ENCODE data around the gene CCN5.
"Not testable (repeated sequence)": the region's sequence is repeated elsewhere in the genome, so short reads cannot be mapped to it uniquely, and the experiment has no call there.

Gene CCN5

DNA sequence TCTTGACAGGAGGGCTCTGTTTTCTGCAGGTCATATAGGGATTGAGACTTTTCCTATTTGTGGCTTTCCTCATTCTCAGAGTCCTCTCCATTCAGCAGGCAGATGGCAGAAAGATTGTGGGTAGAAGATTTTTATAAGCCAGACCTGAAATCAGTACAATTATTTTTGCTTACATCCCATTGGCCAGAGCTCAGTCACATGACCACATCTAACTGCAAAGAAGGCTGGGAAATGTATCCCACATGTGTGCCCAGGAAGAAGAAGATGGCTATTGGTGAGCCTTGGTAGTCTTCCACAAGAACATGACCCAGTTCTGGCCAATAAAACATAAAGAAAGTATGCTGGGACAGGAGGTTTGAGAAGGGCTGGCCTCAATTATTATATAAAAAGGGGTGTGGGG lies 21.5 kb upstream of the CCN5 start:
- H3K27ac ChIP-seq: peak overlapping the region in 15 of 21 experiments; percentile 15 to 81 (median 69)
- H3K4me3 ChIP-seq: no peak overlapping the region

DNA sequence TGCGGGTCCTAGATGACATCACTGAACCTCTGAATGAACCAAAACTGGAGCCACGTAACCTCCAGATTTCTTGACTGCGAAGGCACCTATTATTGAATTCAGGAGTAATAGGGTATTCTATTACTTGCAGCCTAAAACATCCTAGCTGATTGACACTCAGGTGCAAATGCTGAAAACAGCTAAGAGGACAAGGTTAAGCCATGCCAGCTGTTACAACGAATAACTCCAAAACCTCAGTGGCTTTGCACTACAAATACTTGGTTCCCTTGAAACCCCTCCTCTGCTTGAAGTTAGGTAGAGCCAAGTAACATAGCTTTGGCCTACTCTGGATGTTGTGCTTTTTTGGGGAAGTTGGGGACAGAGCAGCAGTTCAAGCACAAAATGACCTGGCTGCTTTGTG lies 21.0 kb upstream of the CCN5 start:
- peak overlapping the region in 14 of 21 experiments; percentile 15 to 81 (median 55) for H3K27ac ChIP-seq
- no peak overlapping the region for H3K4me3 ChIP-seq

DNA sequence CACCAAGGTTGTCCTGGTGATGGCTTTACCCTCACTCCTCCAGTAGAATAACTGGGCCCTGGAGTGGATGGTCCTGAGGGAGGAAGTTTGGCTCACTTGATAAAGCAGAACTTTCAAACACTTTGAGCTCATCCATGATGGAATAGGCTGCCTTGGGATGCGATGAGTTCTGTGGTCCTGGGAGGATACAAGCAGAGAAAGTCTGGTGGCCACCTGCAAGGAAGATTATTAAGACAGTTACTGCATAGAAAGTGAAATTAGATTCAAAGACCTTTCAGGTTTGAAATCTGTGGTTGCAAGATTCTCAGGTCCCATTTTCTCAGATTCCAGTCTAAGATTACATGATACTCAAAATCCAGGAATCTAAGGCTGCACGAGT lies 19.9 kb upstream of the CCN5 start:
- Histone ChIP-seq H3K27ac (peak overlapping the region in 15 of 21 experiments; percentile 7 to 81 (median 51)), H3K4me3 (no peak overlapping the region)

- Histone ChIP-seq H3K27ac (peak overlapping the region in 16 of 21 experiments; percentile 7 to 81 (median 58)), H3K4me3 (no peak overlapping the region)
Measured at GRCh38 chr20:44695674-44696300, 19.4 kb upstream of the CCN5 start.

DNA sequence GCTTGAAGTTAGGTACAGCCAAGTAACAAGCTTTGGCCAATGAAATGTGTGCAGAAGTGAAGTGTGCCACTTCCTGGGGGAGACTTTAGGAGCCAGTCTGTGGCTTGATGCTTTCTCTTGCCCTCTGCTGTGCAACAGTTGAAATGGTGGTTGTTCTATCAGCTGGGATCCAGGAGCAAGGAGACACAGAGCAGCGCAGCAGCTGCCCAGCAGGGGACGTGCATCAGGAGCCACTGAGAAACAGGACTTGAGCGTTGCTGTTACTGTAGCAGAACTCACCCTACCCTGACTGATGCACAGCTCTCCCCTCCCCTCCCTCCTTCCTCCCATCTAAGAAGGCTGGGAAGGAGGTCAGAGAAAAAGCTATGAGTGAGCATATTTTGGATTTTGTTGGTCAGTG lies 18.9 kb upstream of the CCN5 start:
- H3K4me3 ChIP-seq: no peak overlapping the region
- H3K27ac ChIP-seq: peak overlapping the region in 15 of 21 experiments; percentile 22 to 81 (median 54)

DNA sequence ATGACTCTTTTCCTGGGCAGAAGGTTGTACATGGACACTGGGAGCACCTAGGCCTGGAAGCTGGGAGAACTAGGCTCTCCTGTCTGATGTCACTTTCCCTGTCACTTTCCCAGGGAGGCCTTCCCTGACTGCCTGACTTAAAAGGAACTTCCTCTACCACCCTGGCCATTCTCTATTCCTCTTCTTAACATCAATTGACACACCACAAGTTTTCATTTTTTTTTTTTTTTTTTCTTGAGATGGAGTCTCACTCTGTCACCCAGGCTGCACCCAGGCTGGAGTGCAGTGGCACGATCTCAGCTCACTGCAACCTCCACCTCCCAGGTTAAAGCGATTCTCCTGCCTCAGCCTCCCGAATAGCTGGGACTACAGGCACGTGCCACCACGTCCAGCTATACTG lies 18.1 kb upstream of the CCN5 start:
- peak overlapping the region in 7 of 21 experiments; percentile 11 to 81 (median 72) for H3K27ac ChIP-seq

GRCh38 chr20:44698351-44698750 lies 16.8 kb upstream of the CCN5 start:
- peak overlapping the region in 3 of 21 experiments; percentile 17 to 20 (median 20) for H3K27ac ChIP-seq
- no peak overlapping the region for H3K4me3 ChIP-seq

More for the DNA sequence above, 18.1 kb upstream of the CCN5 start:
- not testable (repeated sequence) for H3K4me3 ChIP-seq

DNA sequence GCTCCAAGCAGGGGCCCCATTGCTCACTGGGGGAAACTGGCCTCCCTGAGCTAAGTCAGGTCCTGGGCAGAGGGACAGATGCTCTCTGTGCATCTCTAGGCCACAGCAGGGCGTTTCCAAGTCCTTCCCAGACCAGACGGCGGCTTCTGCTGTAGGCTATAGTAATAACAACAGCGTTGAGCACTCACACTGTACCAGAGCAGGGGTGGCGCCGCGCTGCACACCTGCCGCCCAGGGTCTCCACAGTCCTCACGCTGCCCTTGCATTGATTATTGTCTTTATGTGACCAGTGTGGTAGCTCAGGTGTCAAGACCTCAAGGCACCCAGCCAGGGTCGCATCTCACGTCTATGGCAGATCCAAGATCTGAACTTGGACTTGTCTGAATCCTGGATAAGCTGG lies 14.9 kb upstream of the CCN5 start:
- H3K27ac ChIP-seq: no peak overlapping the region
- H3K4me3 ChIP-seq: no peak overlapping the region

GRCh38 chr20:44701118-44701857 lies 13.9 kb upstream of the CCN5 start:
- peak overlapping the region in 5 of 21 experiments; percentile 11 to 85 (median 23) for H3K27ac ChIP-seq
- H3K4me3 ChIP-seq: no peak overlapping the region

DNA sequence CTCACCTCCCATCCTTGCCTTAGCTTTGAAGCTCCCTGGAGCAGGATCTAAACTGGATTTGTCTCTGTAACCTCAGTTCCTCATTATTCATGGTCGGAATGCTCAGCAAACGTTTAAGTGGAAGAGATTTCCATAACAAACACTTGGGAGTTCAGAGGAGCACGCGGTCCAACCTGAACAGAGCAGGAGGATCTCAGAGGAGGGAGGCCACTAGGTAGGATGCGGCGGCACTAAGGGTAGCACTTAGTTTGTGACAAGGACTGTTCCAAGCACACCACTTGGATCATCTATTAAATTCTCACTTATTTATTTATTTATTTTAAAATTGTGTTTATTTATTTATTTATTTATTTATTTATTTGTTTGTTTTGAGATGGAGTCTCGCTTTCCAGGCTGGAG lies 13.3 kb upstream of the CCN5 start:
- Histone ChIP-seq H3K4me3 (no peak overlapping the region), H3K27ac (peak overlapping the region in 7 of 21 experiments; percentile 11 to 85 (median 57))

GRCh38 chr20:44702776-44703175 lies 12.4 kb upstream of the CCN5 start:
- Histone ChIP-seq H3K27ac (peak overlapping the region in 17 of 21 experiments; percentile 4 to 85 (median 64)), H3K4me3 (no peak overlapping the region)

DNA sequence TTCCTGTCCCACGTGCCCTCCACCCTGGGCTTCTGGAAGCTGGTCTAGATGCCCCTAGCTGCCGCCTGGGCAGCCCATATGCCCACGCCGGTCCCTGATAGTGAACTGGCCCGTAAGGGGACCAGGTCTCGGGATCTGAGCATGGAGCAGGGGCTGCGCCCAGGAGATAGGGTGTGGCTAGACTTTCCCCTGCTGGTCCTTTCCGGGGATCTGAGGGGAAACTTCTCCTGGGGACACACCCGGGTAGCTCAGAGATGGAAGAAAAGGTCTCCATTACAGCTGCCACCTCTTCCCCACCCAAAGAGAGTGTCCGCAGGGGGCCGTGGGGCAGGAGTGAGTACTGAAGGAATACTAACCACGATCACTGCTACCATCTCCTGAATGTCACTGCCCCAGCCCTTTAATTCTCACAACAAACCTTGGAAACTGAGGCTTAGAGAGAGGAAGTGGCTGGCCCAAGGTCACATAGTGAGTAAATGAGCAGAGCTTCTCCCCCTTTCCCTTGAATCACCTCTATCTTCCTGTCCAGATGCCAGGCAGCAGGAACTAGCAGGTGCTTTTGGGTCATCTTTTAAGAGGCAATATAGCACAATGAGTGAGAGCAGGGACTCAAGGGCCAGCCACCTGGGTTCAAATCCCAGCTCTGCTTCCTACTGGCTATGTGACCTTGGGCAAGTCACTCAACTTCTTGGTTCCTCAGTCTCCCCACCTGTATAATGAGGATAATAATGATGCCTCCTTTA lies 11.8 kb upstream of the CCN5 start:
- Histone ChIP-seq H3K4me3 (no peak overlapping the region), H3K27ac (peak overlapping the region in 17 of 21 experiments; percentile 20 to 85 (median 65))

- peak overlapping the region in 18 of 21 experiments; percentile 11 to 85 (median 64) for H3K27ac ChIP-seq
- no peak overlapping the region for H3K4me3 ChIP-seq
Measured at GRCh38 chr20:44703956-44704488, 11.1 kb upstream of the CCN5 start.

DNA sequence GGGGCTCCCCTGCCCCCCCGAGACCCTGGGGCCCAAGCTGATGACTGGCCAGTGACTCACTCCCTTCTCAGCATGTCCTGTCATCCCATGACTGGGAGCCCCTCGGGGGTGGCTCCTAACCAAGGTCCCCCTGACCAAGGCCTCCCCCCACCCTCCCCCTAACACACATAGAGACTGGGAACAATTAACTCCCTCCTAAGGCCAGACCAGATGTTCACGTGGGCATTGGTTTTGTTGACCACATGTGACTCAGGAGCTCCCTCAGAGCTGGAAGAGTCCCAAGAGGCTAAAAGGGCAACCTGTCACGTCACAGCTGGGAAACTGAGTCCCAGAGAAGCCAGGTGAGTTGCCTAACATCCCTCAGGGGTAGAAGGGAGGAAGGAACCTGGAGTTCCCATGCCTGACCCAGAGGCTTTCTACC lies 10.6 kb upstream of the CCN5 start:
- H3K27ac ChIP-seq: peak overlapping the region in 15 of 21 experiments; percentile 20 to 85 (median 61)
- H3K4me3 ChIP-seq: no peak overlapping the region

GRCh38 chr20:44705364-44706094 lies 9.6 kb upstream of the CCN5 start:
- H3K27ac ChIP-seq: peak overlapping the region in 13 of 21 experiments; percentile 22 to 85 (median 56)
- no peak overlapping the region for H3K4me3 ChIP-seq

DNA sequence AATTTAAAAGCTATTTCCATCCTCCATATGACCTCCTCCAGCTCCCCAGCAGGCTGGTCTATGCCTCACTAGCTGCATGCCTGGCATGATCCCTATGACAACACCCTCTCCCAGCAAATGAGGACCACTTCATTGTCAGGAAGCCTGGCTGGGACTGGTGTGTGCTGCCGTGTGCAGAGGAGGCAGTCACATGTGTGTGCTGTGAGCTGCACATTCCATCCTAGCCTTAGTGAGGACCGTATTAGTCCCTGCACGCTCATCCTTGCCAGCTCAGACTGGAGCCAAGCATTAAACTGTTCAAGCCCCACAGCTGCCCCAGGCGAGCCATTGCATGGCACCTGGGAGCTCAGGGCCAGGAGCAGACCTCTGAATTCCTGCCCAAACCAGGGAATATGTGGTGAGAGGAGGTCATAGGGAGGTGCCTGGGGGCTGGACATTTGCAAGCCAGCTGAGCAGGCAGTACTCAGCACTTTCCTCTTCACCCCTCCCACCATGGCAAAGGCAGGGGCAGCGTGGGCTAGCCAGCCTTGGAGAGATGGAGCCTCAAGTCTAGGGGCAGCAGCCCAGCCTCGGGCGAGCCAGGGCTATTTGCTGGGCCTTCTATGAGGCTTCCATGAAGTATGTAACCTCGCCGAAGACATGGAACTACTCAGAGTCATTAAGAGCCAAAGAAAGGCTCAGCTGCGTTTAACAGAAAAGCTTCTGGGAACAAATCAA lies 8.7 kb upstream of the CCN5 start:
- Histone ChIP-seq H3K4me3 (no peak overlapping the region), H3K27ac (peak overlapping the region in 13 of 21 experiments; percentile 8 to 85 (median 63))

DNA sequence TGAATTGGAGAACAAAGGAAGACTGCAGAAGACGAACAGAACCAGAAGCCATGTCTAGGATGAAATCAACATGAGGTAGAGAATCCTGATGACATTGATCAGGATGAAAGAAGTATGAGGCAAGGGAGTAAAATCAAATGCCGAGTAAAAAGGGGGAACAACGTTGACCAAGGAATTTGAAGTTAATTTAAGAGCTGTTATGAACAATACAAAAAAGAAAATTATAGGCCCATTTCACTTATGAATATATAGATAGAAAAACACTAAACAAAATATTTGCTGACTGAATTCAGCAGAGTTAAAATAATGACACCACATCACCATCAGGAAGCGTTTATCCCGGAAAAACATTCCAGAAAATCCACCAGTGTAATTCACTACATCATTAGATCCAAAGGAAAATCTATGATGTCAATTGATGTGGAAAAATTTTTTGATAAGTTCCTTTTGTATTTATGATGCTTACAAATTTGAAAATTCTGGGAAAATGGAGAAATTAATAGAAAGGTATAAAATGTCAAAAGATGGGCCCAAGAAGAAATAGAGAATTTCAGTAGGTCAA lies 8.1 kb upstream of the CCN5 start:
- Histone ChIP-seq H3K27ac (peak overlapping the region in 13 of 21 experiments; percentile 8 to 76 (median 56)), H3K4me3 (no peak overlapping the region)

- H3K4me3 ChIP-seq: no peak overlapping the region
Measured at GRCh38 chr20:44709380-44709779, 5.8 kb upstream of the CCN5 start.

More at GRCh38 chr20:44709380-44709779, 5.8 kb upstream of the CCN5 start:
- H3K27ac ChIP-seq: no peak overlapping the region
